ENCODE results near the gene LUC7L.
"Not testable (repeated sequence)": the region's sequence is repeated elsewhere in the genome, so short reads cannot be mapped to it uniquely, and the experiment has no call there.

Gene LUC7L

GRCh38 chr16:220021-220420, 9.2 kb downstream of the LUC7L start:
- H3K36me3 Mint-ChIP-seq (ENCODE audit: low read depth): peaks cover 49% of the 10 kb centered on the region
- ATAC-seq (no peak), DNase-seq (no peak)
- H3K27ac Mint-ChIP-seq: peak overlapping the region; percentile 22
- no peak overlapping the region for H3K4me3 Mint-ChIP-seq
- no peaks in the 10 kb centered on the region for H3K27me3 Mint-ChIP-seq
- H3K9me3 Mint-ChIP-seq: no peaks in the 10 kb centered on the region
- H3K4me1 Mint-ChIP-seq: peaks cover 6% of the 10 kb centered on the region

GRCh38 chr16:212999-213398, 16.2 kb downstream of the LUC7L start:
- DNase-seq: no peak
- H3K9me3 Mint-ChIP-seq: no peaks in the 10 kb centered on the region
- H3K27ac Mint-ChIP-seq: no peak overlapping the region
- peaks cover 3% of the 10 kb centered on the region for H3K4me1 Mint-ChIP-seq
- ATAC-seq: no peak
- H3K27me3 Mint-ChIP-seq: no peaks in the 10 kb centered on the region
- H3K36me3 Mint-ChIP-seq (ENCODE audit: low read depth): peaks cover 28% of the 10 kb centered on the region
- H3K4me3 Mint-ChIP-seq: no peak overlapping the region

- not testable (repeated sequence) for DNase-seq, ATAC-seq, H3K9me3 Mint-ChIP-seq, H3K27me3 Mint-ChIP-seq, H3K4me3 Mint-ChIP-seq, H3K27ac Mint-ChIP-seq, H3K4me1 Mint-ChIP-seq
- peaks cover 28% of the 10 kb centered on the region for H3K36me3 Mint-ChIP-seq (ENCODE audit: low read depth)
Observed at GRCh38 chr16:211631-212180, 17.5 kb downstream of the LUC7L start.

GRCh38 chr16:209359-209758, 19.9 kb downstream of the LUC7L start:
- not testable (repeated sequence) for H3K4me1 Mint-ChIP-seq, H3K27me3 Mint-ChIP-seq, H3K4me3 Mint-ChIP-seq, H3K27ac Mint-ChIP-seq, H3K9me3 Mint-ChIP-seq, DNase-seq, ATAC-seq
- peaks cover 33% of the 10 kb centered on the region for H3K36me3 Mint-ChIP-seq (ENCODE audit: low read depth)

- not testable (repeated sequence) for H3K4me3 Mint-ChIP-seq, H3K4me1 Mint-ChIP-seq, H3K27me3 Mint-ChIP-seq, H3K9me3 Mint-ChIP-seq, DNase-seq, H3K27ac Mint-ChIP-seq, ATAC-seq
- H3K36me3 Mint-ChIP-seq (ENCODE audit: low read depth): peaks cover 48% of the 10 kb centered on the region
Observed at GRCh38 chr16:204046-204445, 25.2 kb downstream of the LUC7L start.

GRCh38 chr16:203246-203645, 26.0 kb downstream of the LUC7L start:
- Mint-ChIP-seq H3K36me3 (ENCODE audit: low read depth) (peaks cover 51% of the 10 kb centered on the region), H3K4me3 (no peak overlapping the region), H3K27me3 (no peaks in the 10 kb centered on the region), H3K4me1 (no peaks in the 10 kb centered on the region), H3K9me3 (no peaks in the 10 kb centered on the region), H3K27ac (no peak overlapping the region)
- ATAC-seq (no peak), DNase-seq (no peak)

- H3K4me1 Mint-ChIP-seq: no peaks in the 10 kb centered on the region
- H3K4me3 Mint-ChIP-seq: no peak overlapping the region
- no peak overlapping the region for H3K27ac Mint-ChIP-seq
- peaks cover 42% of the 10 kb centered on the region for H3K36me3 Mint-ChIP-seq (ENCODE audit: low read depth)
- no peaks in the 10 kb centered on the region for H3K9me3 Mint-ChIP-seq
- no peaks in the 10 kb centered on the region for H3K27me3 Mint-ChIP-seq
- ATAC-seq (no peak), DNase-seq (no peak)
Observed at GRCh38 chr16:200388-200787, 28.9 kb downstream of the LUC7L start.

- Mint-ChIP-seq H3K27me3 (no peaks in the 10 kb centered on the region), H3K4me1 (no peaks in the 10 kb centered on the region), H3K4me3 (no peak overlapping the region), H3K36me3 (ENCODE audit: low read depth) (peaks cover 53% of the 10 kb centered on the region), H3K9me3 (no peaks in the 10 kb centered on the region), H3K27ac (no peak overlapping the region)
- ATAC-seq (no peak), DNase-seq (no peak)
Observed at GRCh38 chr16:194516-194915, 34.7 kb downstream of the LUC7L start.

GRCh38 chr16:193441-193840, 35.8 kb downstream of the LUC7L start:
- no peaks in the 10 kb centered on the region for H3K9me3 Mint-ChIP-seq
- peaks cover 57% of the 10 kb centered on the region for H3K36me3 Mint-ChIP-seq (ENCODE audit: low read depth)
- no peak for ATAC-seq
- no peak for DNase-seq
- no peak overlapping the region for H3K4me3 Mint-ChIP-seq
- H3K27ac Mint-ChIP-seq: no peak overlapping the region
- no peaks in the 10 kb centered on the region for H3K4me1 Mint-ChIP-seq
- no peaks in the 10 kb centered on the region for H3K27me3 Mint-ChIP-seq

- Mint-ChIP-seq H3K27me3 (no peaks in the 10 kb centered on the region), H3K27ac (no peak overlapping the region)
- ATAC-seq: no peak
Observed at GRCh38 chr16:192686-193085, 36.6 kb downstream of the LUC7L start.

GRCh38 chr16:191831-192230, 37.4 kb downstream of the LUC7L start:
- Mint-ChIP-seq H3K27ac (no peak overlapping the region), H3K27me3 (no peaks in the 10 kb centered on the region), H3K36me3 (ENCODE audit: low read depth) (peaks cover 61% of the 10 kb centered on the region), H3K4me1 (no peaks in the 10 kb centered on the region), H3K4me3 (no peak overlapping the region), H3K9me3 (no peaks in the 10 kb centered on the region)
- ATAC-seq (no peak), DNase-seq (no peak)

More at GRCh38 chr16:192686-193085, 36.6 kb downstream of the LUC7L start:
- Mint-ChIP-seq H3K9me3 (no peaks in the 10 kb centered on the region), H3K4me1 (no peaks in the 10 kb centered on the region), H3K36me3 (ENCODE audit: low read depth) (peaks cover 56% of the 10 kb centered on the region), H3K4me3 (no peak overlapping the region)
- no peak for DNase-seq

- DNase-seq (no peak), ATAC-seq (no peak)
- H3K27me3 Mint-ChIP-seq: no peaks in the 10 kb centered on the region
- no peaks in the 10 kb centered on the region for H3K4me1 Mint-ChIP-seq
- no peaks in the 10 kb centered on the region for H3K9me3 Mint-ChIP-seq
- H3K4me3 Mint-ChIP-seq: no peak overlapping the region
- H3K36me3 Mint-ChIP-seq (ENCODE audit: low read depth): peaks cover 54% of the 10 kb centered on the region
- no peak overlapping the region for H3K27ac Mint-ChIP-seq
Observed at GRCh38 chr16:189604-190186, 39.6 kb downstream of the LUC7L start.

GRCh38 chr16:188674-189073, 40.6 kb downstream of the LUC7L start:
- Mint-ChIP-seq H3K4me1 (no peaks in the 10 kb centered on the region), H3K27me3 (no peaks in the 10 kb centered on the region), H3K36me3 (ENCODE audit: low read depth) (peaks cover 49% of the 10 kb centered on the region), H3K27ac (no peak overlapping the region), H3K9me3 (no peaks in the 10 kb centered on the region), H3K4me3 (no peak overlapping the region)
- DNase-seq: no peak
- ATAC-seq: peak; percentile 26

GRCh38 chr16:187330-187729, 41.9 kb downstream of the LUC7L start:
- H3K27ac Mint-ChIP-seq: no peak overlapping the region
- no peaks in the 10 kb centered on the region for H3K9me3 Mint-ChIP-seq
- H3K27me3 Mint-ChIP-seq: no peaks in the 10 kb centered on the region
- no peak overlapping the region for H3K4me3 Mint-ChIP-seq
- no peaks in the 10 kb centered on the region for H3K4me1 Mint-ChIP-seq
- ATAC-seq (no peak), DNase-seq (no peak)
- peaks cover 38% of the 10 kb centered on the region for H3K36me3 Mint-ChIP-seq (ENCODE audit: low read depth)

GRCh38 chr16:185691-186090, 43.6 kb downstream of the LUC7L start:
- no peaks in the 10 kb centered on the region for H3K4me1 Mint-ChIP-seq
- no peak for ATAC-seq
- no peak overlapping the region for H3K27ac Mint-ChIP-seq
- H3K9me3 Mint-ChIP-seq: no peaks in the 10 kb centered on the region
- H3K36me3 Mint-ChIP-seq (ENCODE audit: low read depth): peaks cover 28% of the 10 kb centered on the region
- H3K27me3 Mint-ChIP-seq: no peaks in the 10 kb centered on the region
- no peak for DNase-seq
- no peak overlapping the region for H3K4me3 Mint-ChIP-seq

GRCh38 chr16:185213-185612, 44.0 kb downstream of the LUC7L start:
- Mint-ChIP-seq H3K4me3 (no peak overlapping the region), H3K27ac (no peak overlapping the region), H3K4me1 (no peaks in the 10 kb centered on the region), H3K36me3 (ENCODE audit: low read depth) (peaks cover 25% of the 10 kb centered on the region), H3K27me3 (no peaks in the 10 kb centered on the region), H3K9me3 (no peaks in the 10 kb centered on the region)
- ATAC-seq: no peak
- DNase-seq: no peak
